Esophagus squamous epithelium (tissue), 5 donors: ENCODE measurements around the gene NFKBIZ. TPM values are rescaled to one million over a fixed set of nuclear protein-coding genes. Genes with fewer than 3 reads are reported as not detected.
"Not testable (repeated sequence)": the region's sequence is repeated elsewhere in the genome, so short reads cannot be mapped to it uniquely, and the experiment has no call there.

ENCODE experiments used
- DNase-seq: peaks from one replicate; lab custom pipeline; 2025; lab: John Stamatoyannopoulos, UW
- H3K27ac ChIP-seq, 4 donors: fragments of 200-600 bp; sonication (generic); one replicate each; pipeline ENCODE4 v1.5.1; 2016 to 2019; ENCODE audit warnings: mild to moderate bottlenecking in 1 of 4
- H3K27me3 ChIP-seq, 4 donors: fragments of 200-600 bp; sonication (generic); 1 replicate in 3 of 4; 2 replicates in 1 of 4; pipeline versions ENCODE4 v1.5.1 to v1.6.0; 2017 to 2021; ENCODE audit warnings: antibody characterized with exemption in 1 of 4
- H3K36me3 ChIP-seq, 3 donors: fragments of 200-600 bp; sonication (generic); one replicate each; pipeline ENCODE4 v1.5.1; 2016 to 2019
- H3K4me1 ChIP-seq, 3 donors: fragments of 200-600 bp; sonication (generic); one replicate each; pipeline ENCODE4 v1.5.1; 2017 to 2019
- H3K4me3 ChIP-seq, 4 donors: fragments of 200-600 bp; sonication (generic); 1 replicate in 3 of 4; 2 replicates in 1 of 4; pipeline ENCODE4 v1.5.1; 2016 to 2019; ENCODE audit warnings: mild to moderate bottlenecking in 2 of 4, moderate library complexity in 1 of 4
- H3K9me3 ChIP-seq, 3 donors: fragments of 200-600 bp; sonication (generic); one replicate each; pipeline ENCODE4 v1.5.1; 2016 to 2019
- CTCF ChIP-seq, 6 experiments: fragments of 450-650 bp in 4 of 6; fragments of 200-600 bp in 2 of 6; sonication (generic) in 2 of 6; IDR thresholded peaks; one replicate each; pipeline ENCODE4 v1.5.1; 2016 to 2019; ENCODE audit warnings: antibody characterized with exemption in 6 of 6, mild to moderate bottlenecking in 4 of 6, moderate library complexity in 4 of 6
- POLR2A ChIP-seq, 4 donors: fragments of 450-650 bp; IDR thresholded peaks; one replicate each; pipeline ENCODE4 v1.6.1; 2017; ENCODE audit warnings: antibody characterized with exemption in 4 of 4, mild to moderate bottlenecking in 4 of 4, moderate library complexity in 3 of 4
- WGBS, 2 donors: methylation state at CpG; one replicate each; pipeline ENCODE4 v1.1.5; 2018; 5-methylcytosine and 5-hydroxymethylcytosine counted together
- intact Hi-C: fragments of 100-400 bp; cut with DNase I; formaldehyde crosslinking; loops from one replicate; pipeline ENCODE4 v1.15.0; 2022
- total RNA-seq, 4 donors: library from RNA; depleted of rRNA; stranded (reverse); fragments of >200 nt; gene quantifications; one replicate each; pipeline ENCODE4 v1.1.0, GENCODE V29; 2016
- donor health status: DM: yes; HTN: yes; CAD: no.

The NFKBIZ gene
- total RNA-seq, 4 donors from 2014 or later = 19.2 to 108 (median 35.4) TPM

GRCh38 chr3:101861212-101861788, 12.0 kb downstream of the NFKBIZ start:
- Histone ChIP-seq H3K36me3 (peaks cover 4 to 67% (median 16%) of the 10 kb centered on the region in 3 donors), H3K9me3 (no peaks in the 10 kb centered on the region), H3K27ac (no peak overlapping the region), H3K27me3 (no peaks in the 10 kb centered on the region), H3K4me3 (no peak overlapping the region), H3K4me1 (peaks cover 0 to 29% (median 5%) of the 10 kb centered on the region in 3 donors)
- DNase-seq = no peak
- 72% methylated on average over 3 of the region's 3 CpGs for WGBS, 2 donors
- TF ChIP-seq POLR2A (IDR thresholded peaks at IDR 0.05) = no peak
- no peak for TF ChIP-seq CTCF (IDR thresholded peaks at IDR 0.05)
- intact Hi-C loops = no loop called here

GRCh38 chr3:101861789-101862415, 12.6 kb downstream of the NFKBIZ start:
- WGBS, 2 donors = 79 to 82% methylated on average over 5 of the region's 5 CpGs
- H3K27me3 ChIP-seq = no peaks in the 10 kb centered on the region
- no peak overlapping the region for H3K27ac ChIP-seq
- TF ChIP-seq POLR2A (IDR thresholded peaks at IDR 0.05) (no peak), CTCF (IDR thresholded peaks at IDR 0.05) (no peak)
- peaks cover 4 to 61% (median 12%) of the 10 kb centered on the region in 3 donors for H3K36me3 ChIP-seq
- intact Hi-C loops = no loop called here
- no peaks in the 10 kb centered on the region for H3K9me3 ChIP-seq
- no peak overlapping the region for H3K4me3 ChIP-seq
- peaks cover 0 to 23% (median 5%) of the 10 kb centered on the region in 3 donors for H3K4me1 ChIP-seq
- no peak for DNase-seq

GRCh38 chr3:101862416-101863165, 13.3 kb downstream of the NFKBIZ start:
- TF ChIP-seq CTCF (IDR thresholded peaks at IDR 0.05) = no peak
- TF ChIP-seq POLR2A (IDR thresholded peaks at IDR 0.05) = no peak
- peaks cover 0 to 16% (median 2%) of the 10 kb centered on the region in 3 donors for H3K4me1 ChIP-seq
- H3K27me3 ChIP-seq = no peaks in the 10 kb centered on the region
- H3K27ac ChIP-seq = no peak overlapping the region
- H3K4me3 ChIP-seq = no peak overlapping the region
- no peak for DNase-seq
- peaks cover 4 to 54% (median 5%) of the 10 kb centered on the region in 3 donors for H3K36me3 ChIP-seq
- no peaks in the 10 kb centered on the region for H3K9me3 ChIP-seq
- intact Hi-C loops = no loop called here
- WGBS, 2 donors = 83 to 84% methylated on average over 3 of the region's 3 CpGs

- peaks cover 0 to 29% (median 16%) of the 10 kb centered on the region in 3 donors for H3K4me1 ChIP-seq
- H3K27me3 ChIP-seq, H3K27ac ChIP-seq, H3K4me3 ChIP-seq, DNase-seq, H3K9me3 ChIP-seq, intact Hi-C loops: not testable (repeated sequence)
- peaks cover 3 to 30% (median 4%) of the 10 kb centered on the region in 3 donors for H3K36me3 ChIP-seq
- 91 to 96% methylated on average over 7 of the region's 7 CpGs for WGBS, 2 donors
Observed at GRCh38 chr3:101864926-101865325, 15.6 kb downstream of the NFKBIZ start.

GRCh38 chr3:101865751-101866509, 16.6 kb downstream of the NFKBIZ start:
- DNase-seq = no peak
- H3K4me3 ChIP-seq = no peak overlapping the region
- peaks cover 0 to 36% (median 16%) of the 10 kb centered on the region in 3 donors for H3K4me1 ChIP-seq
- peaks cover 0 to 20% (median 0%) of the 10 kb centered on the region in 3 donors for H3K36me3 ChIP-seq
- WGBS, 2 donors = 49 to 64% methylated on average over 5 of the region's 5 CpGs
- no peak overlapping the region for H3K27ac ChIP-seq
- H3K27me3 ChIP-seq = no peaks in the 10 kb centered on the region
- no peaks in the 10 kb centered on the region for H3K9me3 ChIP-seq
- intact Hi-C loops = no loop called here
- TF ChIP-seq POLR2A (IDR thresholded peaks at IDR 0.05) = no peak
- TF ChIP-seq CTCF (IDR thresholded peaks at IDR 0.05) = peak in 1 of 6 experiments; percentile 14
